NOMO-1 treated with dmso at 0.1 percent for 144 hours (cell line): Measurements from ENCODE around the gene KDM2A.
"Not testable (repeated sequence)": the region's sequence is repeated elsewhere in the genome, so short reads cannot be mapped to it uniquely, and the experiment has no call there.

Experiments used
- DNase-seq: peaks from one replicate; lab custom pipeline; 2025; ENCODE audit not compliant: unreplicated experiment; lab: John Stamatoyannopoulos, UW

KDM2A gene

DNA sequence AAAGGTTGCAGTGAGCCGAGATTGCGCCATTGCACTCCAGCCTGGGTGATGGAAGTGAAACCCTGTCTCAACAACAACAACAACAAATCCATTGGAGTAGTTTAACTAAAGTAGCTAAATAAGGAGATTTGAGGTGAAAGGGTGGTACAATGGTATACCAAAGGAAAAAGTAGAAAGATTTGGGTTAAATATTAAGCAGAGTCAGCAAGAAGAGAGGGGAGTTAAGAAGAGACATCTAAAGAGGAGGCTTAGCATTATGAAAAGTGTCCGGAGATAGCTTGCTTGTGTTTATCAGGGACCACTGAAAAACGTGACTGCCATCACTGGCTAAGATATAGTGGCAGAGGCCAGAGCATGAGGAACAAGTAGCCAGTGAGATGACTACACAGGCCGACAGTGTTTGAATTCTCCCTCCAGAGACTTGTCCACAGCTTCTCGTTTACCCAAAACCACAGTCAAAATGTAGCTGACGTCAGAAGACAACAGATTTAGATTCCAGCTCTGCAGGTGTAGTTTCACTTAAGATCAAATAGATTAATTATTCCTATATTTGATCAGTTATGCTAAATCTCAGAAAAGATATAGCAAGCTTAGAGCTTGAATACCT is 114.6 kb downstream of the KDM2A start:
- no peak for DNase-seq

DNA sequence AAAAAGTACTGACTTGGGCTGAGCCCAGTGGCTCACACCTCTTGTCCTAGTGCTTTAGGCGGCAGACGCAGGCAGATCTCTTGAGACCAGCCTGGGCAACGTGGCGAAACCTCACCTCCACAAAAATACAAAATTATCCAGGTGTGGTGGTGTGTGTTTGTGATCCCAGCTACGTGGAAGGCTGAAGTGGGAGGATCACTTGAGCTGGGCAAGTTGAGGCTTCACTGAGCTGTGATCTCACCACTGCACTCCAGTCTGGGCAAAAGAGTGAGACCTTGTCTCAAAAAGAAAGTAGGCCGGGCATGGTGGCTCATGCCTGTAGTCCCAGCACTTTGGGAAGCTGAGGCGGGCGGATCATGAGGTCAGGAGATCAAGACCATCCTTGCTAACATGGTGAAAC is 115.5 kb downstream of the KDM2A start:
- not testable (repeated sequence) for DNase-seq

DNA sequence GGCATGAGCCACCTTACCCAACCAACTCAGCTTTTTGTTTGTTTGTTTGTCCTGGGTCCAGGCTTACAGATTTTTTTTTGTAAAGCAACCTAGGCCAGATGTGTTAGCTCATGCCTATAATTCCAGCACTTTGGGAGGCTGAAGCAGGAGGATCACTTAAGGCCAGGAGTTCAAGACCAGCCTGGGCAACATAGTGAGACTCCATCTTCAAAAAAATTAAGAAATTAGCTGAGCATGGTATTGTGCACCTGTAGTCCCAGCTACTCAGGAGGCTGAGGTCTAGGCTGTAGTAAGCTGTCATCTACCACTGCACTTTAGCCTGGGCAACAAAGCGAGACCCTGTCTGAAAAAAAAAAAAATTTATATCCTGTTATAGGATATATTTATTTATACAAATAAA is 118.5 kb downstream of the KDM2A start:
- DNase-seq = no peak

DNA sequence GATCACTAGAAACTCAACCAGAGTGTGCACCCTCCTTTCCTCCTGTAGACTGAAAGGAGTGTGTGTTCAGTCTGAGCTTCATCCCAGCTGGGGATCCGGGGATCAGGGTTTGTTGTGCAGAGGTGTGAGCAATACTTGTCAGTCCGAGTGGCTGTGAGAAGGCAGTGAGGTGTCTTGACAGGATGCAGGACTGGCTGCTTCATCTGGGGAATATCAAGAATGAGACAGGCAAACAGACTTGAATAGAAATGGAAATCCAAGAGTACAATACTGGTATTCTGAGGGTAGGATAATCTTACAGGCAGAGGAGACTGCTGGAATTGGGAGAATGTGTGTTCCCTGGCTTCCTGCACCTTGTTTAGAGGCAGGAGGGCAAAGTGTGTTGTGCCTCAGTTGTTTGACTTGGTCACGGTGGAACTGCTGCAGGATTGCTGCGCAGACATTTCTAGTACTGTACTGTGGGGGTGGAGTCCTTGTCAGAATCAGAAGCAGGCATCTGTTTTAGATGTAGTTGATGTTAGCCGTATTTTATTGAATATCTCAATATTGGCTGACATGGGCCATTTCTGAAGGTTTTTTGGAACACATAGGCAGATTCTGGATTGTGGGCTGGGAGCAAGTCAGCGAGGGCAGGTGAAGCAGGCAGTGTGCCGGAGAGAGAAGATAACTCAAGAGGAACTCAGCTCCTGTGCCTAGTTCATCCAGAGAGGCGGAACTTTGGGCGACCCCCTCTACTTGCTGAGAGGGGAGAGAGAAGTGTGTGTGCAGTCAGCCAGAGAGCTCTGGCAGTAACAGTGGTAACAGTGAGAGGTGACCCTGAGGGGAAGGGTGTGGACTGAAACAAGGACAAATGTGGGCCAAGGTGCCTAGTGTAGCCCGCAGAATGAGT is 120.1 kb downstream of the KDM2A start:
- DNase-seq = no peak

DNA sequence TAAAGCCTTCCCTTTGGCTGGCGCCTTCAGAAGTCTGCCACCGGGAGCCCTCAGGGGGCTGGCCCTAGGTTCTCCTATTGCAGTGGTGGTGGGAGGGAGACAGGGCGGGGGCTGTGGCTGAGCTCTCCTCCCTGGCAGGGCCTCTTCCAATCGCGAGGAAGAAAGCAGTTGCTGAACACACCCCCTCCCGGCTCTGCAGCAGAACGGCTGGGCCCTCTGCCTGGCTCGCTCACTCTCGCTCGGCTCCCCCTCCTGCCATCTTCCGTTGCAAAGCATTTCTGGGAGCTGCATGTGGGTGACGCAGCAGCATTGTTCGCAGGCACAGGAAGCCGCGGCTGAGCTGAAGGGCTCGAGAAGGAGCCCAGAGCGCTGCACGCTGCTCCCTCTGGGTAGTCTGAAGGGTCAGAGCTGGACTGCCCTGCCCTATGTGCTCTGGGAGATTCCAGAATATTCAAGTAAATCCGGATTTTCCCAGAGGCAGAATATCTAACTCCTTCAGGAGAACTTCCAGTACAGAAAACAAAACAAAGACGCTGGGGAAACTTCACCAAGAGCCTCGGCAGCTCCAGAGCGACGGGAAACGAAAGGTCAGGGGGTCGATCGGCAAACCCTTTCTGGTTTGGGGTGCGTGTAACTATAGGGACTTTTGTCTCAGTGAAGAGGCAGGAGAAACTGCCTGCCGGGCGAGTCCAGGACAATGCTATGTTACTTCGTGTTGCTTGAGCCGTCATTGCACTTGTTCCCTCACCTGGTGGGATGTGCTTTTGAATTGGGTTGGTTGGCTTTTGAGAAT is 120.9 kb downstream of the KDM2A start:
- DNase-seq = peak; percentile 99

DNA sequence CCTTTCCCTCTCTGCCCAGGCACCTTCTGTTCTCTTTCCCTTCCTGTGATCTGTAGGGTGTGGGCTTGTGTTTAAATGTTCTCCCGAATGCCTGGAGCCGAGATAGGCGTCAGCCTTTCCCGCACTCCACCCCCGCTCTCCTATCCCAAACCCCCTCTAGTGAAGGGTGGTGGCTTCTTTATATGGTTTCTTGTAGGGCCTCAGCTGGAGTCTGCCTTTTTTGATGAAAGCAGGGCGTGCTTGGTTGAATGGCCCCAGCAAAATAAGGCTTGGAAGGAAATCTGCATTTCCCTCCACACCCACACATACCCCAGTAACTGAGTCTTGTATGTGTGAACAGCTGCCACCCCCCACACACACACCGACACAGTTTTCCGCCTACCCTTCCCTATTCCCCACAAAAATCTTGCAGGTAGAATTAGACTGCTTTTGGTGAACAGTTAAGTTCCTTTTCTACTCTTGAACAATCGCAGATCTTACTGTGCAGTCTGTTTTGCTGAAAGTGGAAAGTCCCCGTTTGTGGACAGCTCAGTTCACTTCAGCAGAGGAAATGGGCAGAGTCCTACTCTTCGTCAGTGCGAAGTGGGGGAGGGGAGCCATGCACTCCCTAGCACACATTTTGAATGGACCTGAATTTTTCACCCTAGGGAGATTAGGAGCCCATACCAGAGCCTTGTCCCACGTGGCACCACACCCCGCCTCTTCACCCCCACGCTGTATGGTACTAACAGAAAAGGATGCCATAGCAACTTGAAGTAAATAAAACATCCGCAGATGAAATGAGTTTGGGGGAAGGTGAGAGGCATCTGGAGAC is 121.7 kb downstream of the KDM2A start:
- no peak for DNase-seq

DNA sequence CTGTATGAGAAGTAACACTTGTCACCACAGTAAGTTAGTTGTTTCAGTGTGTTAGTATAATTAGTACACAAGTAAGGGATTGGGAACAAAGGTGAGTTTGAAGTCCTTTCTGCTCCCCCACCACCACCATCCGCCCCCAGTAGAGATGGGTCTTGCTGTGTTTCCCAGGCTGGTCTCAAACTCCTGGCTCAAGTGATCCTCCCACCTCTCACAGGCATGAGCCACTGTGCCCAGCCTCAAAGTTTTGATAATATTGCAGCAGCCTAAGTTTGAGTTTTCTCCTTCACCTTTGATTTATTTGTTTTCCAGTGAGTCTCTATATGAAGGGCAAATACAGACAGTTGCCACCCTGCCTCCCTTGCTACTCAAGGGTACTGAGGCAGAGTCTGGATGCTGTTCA is 123.5 kb downstream of the KDM2A start:
- no peak for DNase-seq

DNA sequence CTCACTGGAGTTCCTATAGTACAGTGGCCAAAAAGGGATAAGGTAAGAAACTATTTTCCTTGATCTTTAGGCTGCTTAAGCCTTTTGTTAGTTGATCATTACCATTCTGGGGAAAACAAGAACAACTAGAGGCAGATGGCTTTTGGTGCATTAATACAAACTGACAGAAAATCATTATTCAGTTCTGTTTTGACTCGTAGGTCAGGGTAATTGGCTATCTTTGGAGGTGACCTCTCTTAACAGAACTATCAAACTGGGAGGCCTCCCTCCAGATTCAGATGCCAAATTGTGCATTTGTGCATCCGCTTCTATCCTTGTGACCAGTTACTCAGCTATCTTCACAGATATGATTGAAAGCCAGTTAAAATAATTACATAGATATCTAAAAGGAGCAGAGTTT is 124.0 kb downstream of the KDM2A start:
- no peak for DNase-seq

DNA sequence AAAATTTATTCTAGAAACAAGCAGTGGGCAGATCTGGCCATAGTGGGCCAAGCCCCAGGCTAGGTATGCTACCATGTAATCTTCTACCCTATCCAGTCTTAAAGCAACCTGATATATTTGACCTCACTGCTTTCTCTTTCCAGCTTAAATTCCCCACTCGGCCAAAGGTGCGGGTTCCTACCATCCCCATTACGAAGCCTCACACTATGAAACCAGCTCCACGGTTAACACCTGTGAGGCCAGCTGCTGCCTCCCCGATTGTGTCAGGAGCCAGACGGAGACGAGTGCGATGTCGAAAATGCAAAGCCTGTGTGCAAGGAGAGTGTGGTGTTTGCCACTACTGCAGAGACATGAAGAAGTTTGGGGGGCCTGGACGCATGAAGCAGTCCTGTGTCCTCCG is 126.0 kb downstream of the KDM2A start:
- DNase-seq = no peak

DNA sequence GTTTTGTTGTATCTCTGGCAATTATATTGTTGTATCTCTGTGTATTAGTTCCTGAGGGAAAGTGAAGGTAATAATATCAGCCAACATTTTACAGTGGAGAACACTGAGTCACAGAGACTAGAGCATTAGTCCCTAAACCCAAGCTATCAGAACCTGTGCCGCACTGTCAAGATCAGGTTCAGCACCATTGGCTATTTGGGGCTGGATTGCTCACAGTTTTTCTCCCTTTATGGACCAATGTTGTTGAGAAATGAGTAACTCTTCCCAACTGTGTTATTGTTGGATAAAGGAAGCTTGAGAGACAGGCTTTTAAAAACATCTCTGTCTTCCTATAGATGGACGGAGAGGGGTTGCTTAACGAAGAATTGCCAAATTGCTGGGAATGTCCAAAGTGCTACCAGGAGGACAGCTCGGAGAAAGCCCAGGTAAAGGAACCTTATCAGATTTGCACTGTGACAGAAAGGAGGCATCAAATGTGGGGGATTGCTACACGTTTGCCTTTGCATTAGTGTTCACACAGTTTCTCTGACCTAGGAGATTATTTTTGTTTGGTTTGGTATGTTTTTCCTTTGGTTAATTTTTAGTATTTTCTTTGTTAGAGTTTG is 129.0 kb downstream of the KDM2A start:
- no peak for DNase-seq

DNA sequence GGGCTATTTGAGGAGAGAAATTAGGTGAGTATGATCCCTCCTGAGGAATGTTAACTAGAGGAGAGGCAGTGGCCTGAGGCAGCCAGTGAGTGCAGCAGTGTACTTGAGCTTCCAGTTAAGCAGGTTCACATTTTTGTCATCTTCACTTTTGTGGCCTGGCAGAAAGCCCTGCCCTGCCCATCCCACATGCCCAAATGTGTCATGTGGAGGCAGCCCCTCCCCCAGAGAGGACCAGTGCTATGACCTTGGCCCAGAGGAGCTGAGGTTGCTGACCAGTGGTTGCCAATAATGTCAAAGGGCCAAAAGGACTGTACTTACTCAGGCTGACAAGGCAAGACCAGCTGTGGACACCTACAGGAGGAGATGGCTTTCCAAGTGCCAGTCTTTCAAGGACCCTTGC is 129.6 kb downstream of the KDM2A start:
- DNase-seq = no peak

DNA sequence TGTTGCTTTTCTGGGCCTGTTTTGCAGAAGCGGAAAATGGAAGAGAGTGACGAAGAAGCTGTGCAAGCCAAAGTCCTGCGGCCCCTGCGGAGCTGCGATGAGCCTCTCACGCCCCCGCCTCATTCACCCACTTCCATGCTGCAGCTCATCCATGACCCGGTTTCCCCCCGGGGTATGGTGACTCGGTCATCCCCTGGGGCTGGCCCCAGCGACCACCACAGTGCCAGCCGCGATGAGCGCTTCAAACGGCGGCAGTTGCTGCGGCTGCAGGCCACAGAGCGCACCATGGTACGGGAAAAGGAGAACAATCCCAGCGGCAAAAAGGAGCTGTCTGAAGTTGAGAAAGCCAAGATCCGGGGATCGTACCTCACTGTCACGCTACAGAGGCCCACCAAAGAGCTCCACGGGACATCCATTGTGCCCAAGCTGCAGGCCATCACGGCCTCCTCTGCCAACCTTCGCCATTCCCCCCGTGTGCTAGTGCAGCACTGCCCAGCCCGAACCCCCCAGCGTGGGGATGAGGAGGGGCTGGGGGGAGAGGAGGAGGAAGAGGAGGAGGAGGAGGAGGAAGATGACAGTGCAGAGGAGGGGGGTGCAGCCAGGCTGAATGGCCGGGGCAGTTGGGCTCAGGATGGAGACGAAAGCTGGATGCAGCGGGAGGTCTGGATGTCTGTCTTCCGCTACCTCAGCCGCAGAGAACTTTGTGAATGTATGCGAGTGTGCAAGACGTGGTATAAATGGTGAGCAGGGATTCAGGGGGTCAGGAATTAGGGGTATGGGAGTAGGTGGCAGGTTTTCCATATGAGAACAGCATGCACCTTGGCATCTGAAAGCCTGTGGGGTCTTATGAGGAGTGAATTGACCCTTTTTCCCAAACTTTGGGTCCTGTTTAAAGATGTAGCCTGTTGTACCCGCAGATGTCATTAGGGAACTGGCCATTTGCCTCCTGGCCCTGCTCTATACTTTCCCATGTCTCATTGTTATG is 131.3 kb downstream of the KDM2A start:
- DNase-seq = no peak

DNA sequence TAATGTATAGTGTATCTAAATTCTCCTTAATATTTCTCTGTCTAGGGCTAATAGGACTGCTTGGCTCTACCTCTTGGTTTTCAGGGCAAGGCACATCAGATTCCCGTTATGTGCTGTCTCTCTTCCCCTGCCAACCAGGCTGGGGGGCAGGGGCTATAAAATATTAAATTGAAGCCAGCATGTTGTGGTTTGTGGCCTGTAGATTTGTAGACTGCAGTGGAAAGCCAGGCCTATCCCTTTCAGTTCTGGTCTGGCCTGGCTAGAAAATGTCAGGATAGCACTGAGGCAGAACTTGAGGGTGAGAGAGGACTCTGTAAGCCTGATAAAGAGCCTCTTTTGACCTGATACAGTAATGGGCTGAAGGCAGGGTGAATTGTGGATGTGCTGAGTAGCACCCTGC is 132.8 kb downstream of the KDM2A start:
- no peak for DNase-seq

DNA sequence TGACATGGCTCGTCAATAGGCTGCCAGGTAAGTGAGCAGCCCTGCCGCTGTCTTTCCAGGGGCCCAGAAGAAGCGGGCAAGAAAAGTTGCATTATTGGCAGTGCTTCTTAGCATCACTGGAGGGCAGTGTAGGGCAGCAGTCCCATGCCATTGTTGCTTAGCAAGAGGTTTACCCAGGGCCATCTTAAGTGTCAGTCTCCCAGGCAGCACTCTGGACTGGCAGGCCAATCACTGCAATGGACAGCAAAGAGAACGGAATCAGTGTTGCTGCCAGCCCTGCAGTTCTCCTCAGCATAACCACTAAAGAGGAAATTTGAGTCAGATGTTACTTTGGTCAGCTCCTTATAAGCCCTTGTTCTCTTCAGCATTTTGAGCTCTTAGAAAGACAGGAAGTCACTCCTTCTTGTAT is 133.8 kb downstream of the KDM2A start:
- peak; percentile 42 for DNase-seq

DNA sequence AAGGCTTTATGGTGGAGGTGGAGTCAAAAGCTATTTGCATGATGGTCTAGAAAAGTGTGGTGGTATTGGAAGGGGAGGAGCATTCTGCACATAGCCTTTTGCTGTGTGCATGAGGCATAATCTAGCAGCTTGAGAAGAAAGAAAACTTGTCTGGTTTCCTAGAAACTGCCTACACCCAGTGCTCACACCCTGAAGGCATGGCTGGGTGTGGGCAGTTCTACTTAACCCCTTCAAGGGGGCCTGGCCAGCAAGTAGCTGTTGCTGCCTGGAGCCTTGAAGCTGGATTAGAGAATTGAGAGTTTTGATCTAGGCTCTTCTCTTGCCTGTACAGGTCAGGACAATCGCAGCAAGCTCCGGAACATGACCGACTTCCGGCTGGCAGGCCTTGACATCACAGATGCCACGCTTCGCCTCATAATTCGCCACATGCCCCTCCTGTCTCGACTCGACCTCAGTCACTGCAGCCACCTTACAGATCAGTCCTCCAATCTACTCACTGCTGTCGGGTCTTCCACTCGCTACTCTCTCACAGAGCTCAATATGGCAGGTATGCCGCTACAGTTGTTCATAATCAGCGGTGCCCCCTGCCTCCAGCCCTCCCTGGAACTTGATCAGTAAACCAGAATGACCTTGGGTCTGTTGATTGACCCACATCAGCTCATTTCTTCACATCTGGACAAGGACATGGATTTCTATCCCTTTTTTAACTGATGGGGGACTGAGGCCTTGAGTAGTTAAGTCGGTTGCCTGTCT is 135.0 kb downstream of the KDM2A start:
- no peak for DNase-seq

DNA sequence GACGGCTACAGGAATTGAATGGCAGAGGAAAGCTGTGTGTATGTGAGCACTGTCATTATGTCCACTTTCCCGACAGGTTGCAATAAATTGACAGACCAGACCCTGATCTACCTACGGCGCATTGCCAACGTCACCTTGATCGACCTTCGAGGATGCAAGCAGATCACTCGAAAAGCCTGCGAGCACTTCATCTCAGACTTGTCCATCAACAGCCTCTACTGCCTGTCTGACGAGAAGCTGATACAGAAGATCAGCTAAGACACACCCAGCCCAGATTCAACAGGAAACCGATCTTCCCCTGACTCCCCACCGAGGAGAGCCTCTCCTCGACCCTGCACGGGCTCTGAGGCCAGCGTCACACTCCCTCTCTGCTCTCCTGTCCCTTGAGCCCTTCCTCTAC is 135.7 kb downstream of the KDM2A start:
- no peak for DNase-seq

DNA sequence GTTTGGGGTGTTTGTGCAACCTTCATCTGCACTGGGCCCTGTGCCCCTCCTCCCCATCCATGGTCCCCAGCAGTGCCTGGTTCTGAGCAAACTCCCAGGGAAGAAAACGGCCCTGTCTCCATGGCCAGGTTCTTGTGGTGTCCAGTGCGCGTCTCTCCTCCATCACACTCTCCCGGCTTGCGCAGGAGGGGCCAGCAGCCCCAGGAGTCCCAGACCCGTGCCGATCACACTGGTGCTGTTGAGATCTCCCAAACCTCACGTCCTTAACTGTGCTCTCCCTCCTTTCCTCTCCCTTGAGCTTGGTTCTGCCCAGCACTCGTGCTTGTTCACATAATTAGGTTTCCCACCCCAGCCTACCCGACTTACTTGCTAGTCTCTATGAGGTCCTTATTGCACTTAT is 136.3 kb downstream of the KDM2A start:
- DNase-seq = no peak

DNA sequence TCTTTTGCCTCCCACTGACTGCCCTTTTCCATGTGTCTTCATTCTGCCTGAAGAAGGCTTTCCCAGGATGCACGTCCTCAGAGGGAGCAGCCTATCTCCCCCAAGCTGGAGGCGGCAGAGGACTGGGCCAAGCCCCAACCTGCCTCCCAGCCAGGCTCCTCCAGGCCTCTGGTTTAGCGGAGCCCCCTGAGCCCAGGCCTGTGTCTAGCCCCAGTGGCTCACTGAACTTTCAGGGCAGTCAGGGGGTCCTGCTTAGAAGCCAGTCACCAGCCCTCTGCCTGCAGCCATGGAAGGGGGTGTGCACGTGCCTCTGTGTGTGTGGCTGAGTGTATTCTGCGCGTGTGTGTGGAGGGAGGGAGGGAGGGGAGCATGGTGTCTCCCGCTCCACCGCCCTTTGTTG is 136.8 kb downstream of the KDM2A start:
- no peak for DNase-seq
